ENCODE measurements around the gene ETV3L.

The ETV3L gene

GRCh38 chr1:157131281-157131680, 31.7 kb upstream of the ETV3L start:
- no peak for DNase-seq

DNA sequence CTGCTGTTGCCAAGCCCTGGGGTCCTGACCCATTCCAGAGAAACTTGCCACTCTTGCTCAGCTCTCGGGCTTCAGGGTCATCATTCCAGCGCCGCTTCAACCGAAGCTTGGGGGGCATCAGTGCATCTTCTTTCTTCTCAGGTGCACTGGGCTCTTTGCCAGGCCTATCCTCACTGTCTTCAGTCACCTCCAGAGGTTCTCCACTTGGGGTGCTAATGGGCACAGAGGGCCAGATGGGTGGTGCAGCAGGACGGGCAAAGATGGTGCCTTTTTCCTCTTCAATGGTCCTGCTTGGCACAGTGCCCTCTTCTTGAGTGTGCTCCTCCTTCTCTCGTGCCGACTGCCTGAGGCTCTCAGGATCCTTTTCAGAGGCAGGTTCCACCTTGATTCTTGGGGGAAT, 25.2 kb upstream of the ETV3L start:
- peak; percentile 75 for DNase-seq

DNA sequence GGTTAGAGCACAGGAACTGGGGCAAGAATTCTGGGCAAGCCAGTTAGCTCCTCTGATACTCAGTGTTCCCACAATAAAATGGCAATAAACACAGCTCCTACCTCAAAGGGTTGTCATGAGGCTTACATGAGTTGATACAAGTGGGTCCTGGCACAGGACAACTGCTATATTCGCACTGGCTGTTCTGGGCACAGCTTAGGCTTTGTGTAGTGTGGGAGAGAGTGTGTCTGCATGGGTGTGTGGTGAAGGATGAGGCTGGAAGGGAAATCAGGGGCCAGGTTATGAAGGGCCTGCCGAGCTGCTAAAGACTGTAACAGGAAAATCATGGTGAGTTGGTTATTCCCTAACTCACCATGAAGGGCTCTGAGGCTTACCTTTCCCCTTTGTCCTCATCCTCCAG, 19.8 kb upstream of the ETV3L start:
- no peak for DNase-seq

- DNase-seq = no peak
Measured at GRCh38 chr1:157119008-157119407, 19.4 kb upstream of the ETV3L start.

- DNase-seq = peak; percentile 15
Measured at GRCh38 chr1:157117527-157118057, 18.0 kb upstream of the ETV3L start.

GRCh38 chr1:157116737-157117103, 17.1 kb upstream of the ETV3L start:
- no peak for DNase-seq

- no peak for DNase-seq
Measured at GRCh38 chr1:157115851-157116736, 16.5 kb upstream of the ETV3L start.

DNA sequence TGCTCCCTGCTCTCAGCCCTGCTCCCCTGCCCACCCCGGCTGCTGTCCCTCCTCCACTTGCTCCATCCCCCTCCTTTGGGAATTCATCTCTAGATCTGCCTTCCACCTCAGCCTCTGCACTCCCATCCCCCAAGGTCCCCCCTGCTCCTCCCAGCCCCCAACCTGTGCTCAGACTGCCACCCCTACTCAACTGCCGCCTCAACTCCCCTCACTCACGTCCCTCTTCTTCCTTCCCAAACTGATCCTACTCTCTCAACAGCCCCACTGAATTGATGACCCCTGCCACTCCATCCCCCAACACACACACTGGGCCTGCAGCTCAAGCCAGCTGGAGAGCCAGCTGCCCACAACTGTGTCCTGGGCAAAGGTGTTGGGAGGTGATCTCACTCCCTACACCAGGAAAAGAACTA, 15.8 kb upstream of the ETV3L start:
- DNase-seq = no peak

DNA sequence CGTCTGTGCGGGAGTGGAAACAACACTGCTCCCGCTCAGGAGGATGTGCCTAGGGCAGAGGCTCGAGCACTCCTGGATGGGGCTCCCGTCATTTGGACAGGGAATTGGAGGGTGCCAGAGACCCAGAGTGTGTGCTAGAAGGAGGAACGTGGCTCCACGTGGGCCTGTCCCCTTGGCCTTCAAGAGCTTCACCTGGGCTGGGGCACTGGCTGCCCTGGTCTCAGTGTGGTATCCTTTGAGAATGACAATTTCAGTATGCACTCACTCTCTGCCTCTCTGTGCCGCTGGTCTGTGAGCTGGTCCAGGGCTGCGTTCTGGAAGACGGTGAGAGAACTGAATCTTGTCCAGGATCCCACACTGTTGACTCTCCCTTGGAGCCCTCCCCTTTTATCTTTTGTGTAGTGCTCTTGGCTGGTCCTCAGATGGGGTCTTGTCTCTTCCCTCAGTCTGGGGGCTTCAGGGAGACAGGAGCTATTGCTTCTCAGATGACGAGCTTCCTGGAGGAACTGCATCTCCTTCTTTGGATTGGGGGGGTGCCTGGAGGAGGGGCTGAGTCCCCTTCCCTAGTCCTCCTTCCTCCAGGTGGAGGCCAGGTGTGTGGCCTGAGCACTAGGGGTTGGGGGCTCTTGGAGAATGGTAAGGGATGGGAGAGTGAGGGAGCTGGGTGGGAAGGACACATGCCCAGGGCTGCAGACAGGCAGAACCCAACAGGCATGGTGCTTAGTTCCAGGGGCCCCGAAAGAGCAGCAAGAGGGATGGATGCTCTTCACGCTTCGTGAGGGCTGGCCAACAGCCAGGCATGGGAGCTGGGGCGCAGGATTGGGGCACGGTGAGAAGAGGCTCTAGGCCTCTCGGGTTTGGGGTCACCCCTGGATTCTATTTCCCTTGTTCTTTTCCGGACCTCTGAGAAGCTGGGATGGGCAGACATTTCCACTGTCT, 14.8 kb upstream of the ETV3L start:
- DNase-seq = no peak

DNA sequence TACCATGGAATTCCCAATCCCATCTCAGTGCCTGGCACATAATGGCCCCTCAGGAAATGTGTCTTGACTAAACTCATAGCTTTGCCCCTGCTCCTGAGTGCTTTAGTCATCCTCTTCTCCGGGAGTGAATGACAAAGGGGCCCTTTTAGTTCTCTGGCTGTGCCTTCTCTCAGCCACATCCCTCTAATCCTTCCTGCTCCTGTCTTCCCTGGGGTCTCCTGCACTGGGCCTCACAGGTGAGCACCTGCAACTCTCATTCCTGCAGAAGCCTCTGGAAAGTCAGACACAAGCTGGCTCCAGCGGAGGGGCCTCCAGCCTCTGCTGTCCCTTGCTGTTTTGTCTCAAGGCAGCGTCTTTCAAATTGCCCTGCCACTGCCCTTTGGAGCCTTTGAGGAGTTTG, 14.0 kb upstream of the ETV3L start:
- DNase-seq = no peak

DNA sequence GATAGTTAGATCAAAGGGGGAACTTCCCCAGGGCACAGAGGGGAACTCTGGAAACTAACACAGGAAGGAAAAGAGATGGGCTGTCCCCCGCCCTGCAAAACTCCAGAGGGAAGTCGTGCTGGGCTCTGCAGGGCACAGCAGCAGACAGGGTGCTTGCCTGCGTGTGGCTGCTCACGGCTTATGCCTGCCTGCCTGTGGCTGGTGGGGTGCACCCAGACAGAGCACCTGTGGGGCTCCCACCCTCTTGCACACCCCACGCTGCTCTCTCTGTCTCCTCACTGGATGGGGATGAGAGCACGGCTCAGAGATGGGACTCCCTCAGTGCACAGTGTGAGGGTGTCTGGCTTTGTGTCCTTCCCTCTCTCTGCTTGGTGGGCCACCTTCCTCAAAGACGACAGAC, 13.5 kb upstream of the ETV3L start:
- no peak for DNase-seq

GRCh38 chr1:157112186-157112867, 12.7 kb upstream of the ETV3L start:
- no peak for DNase-seq

DNA sequence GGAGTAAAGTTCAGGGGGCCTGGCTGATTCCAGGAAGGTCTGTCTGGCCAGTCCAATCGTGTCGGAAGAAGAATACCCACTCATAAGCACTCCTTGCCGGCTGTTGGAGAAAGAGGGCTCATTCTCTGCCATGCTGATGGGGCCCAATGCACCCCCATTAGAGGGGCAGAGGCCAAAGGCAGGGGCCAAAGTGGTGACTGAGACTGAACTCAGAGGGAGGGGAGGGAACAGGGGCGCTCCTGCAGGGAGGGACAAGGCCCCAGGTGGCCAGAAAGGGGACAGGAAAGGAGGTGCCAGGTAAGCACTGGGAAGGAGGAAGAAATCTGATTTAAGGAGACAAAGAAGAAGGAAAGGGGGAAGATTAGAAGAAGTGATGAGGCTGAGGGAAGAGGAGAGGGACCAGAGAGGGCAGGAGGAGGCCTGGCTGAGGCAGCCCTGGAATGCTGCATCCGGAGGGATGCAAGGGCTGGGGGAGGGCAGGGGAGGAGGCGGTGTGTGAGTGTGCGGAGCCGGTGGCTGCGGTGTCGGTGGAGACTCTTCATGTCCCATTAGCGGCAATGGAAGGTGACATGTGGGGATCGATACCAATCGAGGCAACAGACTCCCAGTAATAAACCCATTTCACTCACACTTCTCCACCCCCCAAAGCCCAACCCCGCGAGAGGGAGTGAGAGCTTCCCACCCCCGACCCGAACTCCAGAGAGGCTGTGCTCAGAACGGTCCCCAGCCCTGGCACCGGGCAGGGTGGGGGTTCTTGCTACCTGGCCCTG, 12.0 kb upstream of the ETV3L start:
- DNase-seq = no peak

DNA sequence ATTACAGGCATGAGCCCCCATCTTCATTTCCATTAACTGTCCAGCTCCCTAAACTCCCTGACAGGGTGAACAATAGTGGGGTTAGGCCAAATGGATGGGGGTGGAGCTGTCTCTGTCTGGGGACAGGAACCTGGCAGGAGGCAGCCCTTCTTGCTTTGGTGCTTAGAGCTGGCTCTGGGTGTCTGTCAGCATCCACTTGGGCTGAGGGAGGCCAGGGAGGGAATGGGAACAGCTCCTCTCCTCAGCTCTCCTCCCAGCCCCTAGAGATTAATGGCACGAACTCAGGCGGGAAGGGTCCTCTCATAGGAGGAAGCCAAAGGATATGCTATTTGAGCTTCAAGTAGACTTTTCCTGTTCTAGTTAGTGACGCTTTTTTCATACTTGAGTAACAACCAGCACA, 11.1 kb upstream of the ETV3L start:
- DNase-seq = no peak

GRCh38 chr1:157110003-157110402, 10.4 kb upstream of the ETV3L start:
- no peak for DNase-seq

DNA sequence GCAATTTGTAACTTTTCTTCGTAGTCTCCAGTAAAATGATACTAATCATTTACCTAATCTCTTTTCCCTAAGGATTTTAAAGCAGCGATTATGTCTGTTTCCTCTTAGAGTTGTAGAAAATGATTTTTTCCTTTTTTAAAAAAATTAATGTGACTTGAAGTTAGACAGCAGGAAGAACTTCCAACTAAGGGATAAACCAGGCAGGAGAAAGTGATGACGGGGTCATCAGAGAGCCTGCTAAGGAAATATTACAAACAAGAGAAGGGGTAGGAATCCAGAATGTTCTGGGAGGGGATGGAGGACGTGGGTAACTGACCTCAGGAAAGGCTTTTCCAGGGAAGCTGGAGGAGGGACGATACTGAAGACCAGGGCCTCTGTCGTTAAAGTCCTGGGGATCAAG, 8.8 kb upstream of the ETV3L start:
- DNase-seq = no peak

- DNase-seq = no peak
Measured at GRCh38 chr1:157107702-157108101, 8.1 kb upstream of the ETV3L start.

GRCh38 chr1:157106813-157107189, 7.2 kb upstream of the ETV3L start:
- DNase-seq = no peak

DNA sequence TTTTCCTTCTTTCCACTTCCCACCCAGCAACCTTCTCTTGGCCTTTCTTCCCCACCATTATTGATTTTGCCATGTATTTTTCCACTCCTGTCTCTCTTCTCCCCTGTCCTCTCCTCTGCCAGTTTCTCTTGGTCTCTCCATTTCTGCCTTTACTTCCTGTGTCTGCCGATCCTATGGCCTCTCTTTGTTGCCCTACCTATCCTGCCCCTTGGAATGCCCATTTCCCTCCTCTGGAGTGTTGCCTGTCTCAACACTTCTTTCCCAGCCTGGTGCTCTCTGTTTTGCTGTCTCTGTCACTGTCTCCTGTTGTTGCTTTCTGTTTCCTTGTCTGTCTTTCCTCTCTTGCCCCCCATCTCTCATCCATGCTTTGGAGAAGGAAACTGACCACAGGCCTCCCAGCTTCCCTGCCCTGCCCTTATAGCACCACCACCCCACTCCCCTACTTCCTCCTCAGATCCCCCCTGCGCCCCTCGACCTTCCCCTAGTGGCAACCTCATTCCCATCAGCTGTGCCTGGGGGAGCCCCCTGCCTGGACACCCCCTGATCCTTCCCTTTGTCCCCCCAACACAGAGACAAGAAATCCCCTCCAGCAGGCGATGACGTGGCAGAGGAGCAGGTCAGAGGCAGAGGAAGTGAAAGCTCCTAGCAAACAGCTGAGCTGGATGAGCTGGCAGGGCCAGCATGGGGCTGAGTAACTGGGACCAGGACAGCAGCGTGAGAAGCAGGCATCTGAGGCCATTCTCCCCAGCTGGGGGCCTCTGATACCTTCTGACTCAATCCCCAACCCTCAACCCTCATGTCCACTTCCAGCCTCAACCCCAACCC, 6.6 kb upstream of the ETV3L start:
- DNase-seq = no peak

DNA sequence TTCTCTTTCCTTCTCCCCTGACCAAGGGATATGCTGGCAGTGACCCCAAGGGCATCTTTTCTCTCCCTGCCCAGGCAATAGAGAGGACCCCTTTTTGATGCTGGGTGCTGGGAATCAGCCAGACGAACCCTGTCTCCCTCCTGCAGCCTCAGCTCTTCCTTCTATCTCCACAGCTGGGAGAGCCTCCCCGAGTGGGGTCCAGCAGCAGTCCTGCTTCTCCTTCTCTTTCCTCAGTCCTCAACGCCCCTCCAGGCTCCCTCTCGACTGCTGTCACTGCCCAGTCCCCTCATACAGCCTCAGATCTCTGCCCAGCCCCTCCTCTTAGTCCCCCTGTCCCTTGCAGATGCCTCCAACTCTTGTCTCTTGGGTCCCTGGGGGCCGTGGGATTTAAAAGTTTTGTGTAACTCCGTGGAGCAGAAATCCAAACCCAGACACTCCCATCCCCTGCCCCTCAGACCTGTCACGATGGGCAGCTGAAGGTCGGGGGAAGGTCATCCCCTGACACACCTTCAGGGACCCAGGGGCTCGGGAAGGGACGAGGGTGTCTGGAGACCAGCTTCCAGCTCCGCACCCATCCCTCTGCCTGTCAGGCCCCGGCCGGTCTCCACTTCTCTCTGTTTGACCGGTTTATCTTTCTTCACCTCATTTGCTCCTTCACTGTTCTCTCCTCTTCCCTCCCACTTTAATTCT, 5.8 kb upstream of the ETV3L start:
- DNase-seq = no peak

All from NCI-H2171 treated with DMSO at 0.1 percent for 48 hours (cell line).